HEK293T (cell line): ENCODE data around the gene BHLHE23.

Experiments
- ARNT ChIP-seq: fragments of 450-650 bp; IDR thresholded peaks from 2 replicates; pipeline ENCODE4 v1.6.1; 2017; ENCODE audit warnings: mild to moderate bottlenecking
- BHLHE40 ChIP-seq: fragments of 450-650 bp; IDR thresholded peaks from 2 replicates; pipeline ENCODE4 v1.6.1; 2016; ENCODE audit warnings: mild to moderate bottlenecking, moderate library complexity, borderline replicate concordance
- FOXA1 ChIP-seq: fragments of 450-650 bp; IDR thresholded peaks from 2 replicates; pipeline ENCODE4 v1.6.1; 2016; ENCODE audit warnings: mild to moderate bottlenecking
- FOXK2 ChIP-seq: fragments of 450-650 bp; IDR thresholded peaks from 2 replicates; pipeline ENCODE4 v1.6.1; 2016; ENCODE audit warnings: mild to moderate bottlenecking
- FOXM1 ChIP-seq: fragments of 450-650 bp; IDR thresholded peaks from 2 replicates; pipeline ENCODE4 v1.6.1; 2017; ENCODE audit warnings: mild to moderate bottlenecking, borderline replicate concordance
- NFRKB ChIP-seq: fragments of 450-650 bp; IDR thresholded peaks from 2 replicates; pipeline ENCODE4 v1.6.1; 2016; ENCODE audit warnings: mild to moderate bottlenecking, moderate library complexity
- SP1 ChIP-seq: fragments of 450-650 bp; IDR thresholded peaks from 2 replicates; pipeline ENCODE4 v1.6.1; 2017
- TARDBP ChIP-seq: fragments of 450-650 bp; IDR thresholded peaks from 2 replicates; pipeline ENCODE4 v1.6.1; 2016
- ZNF384 ChIP-seq: fragments of 450-650 bp; IDR thresholded peaks from 2 replicates; pipeline ENCODE4 v1.6.1; 2016
- TF ChIP-seq, protein P1 (sequence below): fragments of 450-650 bp; IDR thresholded peaks from 2 replicates; pipeline ENCODE4 v1.6.1; 2016

DNA sequence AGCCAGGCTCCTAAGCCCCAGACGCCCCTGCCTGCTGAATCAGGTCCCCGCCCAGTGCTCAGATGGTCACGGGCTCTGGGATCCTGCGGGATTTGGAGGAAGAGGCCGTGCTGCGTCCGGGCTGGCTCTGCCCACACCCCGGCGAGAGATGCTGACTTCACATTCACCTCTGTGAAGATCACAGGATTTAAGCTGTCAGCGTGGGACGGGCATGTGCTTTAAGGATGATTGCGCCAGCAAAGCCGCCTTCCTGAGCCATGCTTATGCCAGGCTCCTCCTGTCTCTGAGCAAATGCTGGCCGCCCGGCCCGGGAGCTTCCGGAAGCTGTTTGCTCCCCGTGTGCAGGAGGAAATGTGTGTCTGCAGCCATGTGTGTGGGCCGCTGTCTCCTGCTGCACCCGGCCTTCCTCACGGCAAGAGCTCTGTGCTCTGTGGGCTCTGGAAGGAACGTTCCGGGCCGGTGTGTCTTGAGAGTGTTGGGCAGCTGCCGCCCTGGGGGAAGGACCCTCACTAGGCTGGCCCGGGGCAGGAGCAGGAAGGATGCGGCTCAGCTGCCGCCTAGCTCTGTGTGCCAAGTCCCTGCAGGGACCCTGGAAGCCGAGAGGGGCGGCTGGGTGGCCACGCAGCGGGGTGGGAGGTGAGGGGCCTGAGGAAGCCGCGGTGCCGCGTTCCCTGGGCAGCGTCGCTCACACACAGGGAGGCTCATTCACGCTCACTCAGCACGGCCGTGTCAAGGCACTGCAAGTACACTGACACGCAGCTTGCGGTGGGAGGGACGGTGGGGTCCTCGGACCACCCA, 19.0 kb upstream of the BHLHE23 start:
- TF ChIP-seq FOXM1: no peak
- no peak for TF ChIP-seq NFRKB
- TF ChIP-seq, protein P1, sequence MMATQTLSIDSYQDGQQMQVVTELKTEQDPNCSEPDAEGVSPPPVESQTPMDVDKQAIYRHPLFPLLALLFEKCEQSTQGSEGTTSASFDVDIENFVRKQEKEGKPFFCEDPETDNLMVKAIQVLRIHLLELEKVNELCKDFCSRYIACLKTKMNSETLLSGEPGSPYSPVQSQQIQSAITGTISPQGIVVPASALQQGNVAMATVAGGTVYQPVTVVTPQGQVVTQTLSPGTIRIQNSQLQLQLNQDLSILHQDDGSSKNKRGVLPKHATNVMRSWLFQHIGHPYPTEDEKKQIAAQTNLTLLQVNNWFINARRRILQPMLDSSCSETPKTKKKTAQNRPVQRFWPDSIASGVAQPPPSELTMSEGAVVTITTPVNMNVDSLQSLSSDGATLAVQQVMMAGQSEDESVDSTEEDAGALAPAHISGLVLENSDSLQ: no peak
- TF ChIP-seq SP1: no peak
- no peak for TF ChIP-seq TARDBP
- TF ChIP-seq BHLHE40: no peak
- TF ChIP-seq ARNT: no peak
- no peak for TF ChIP-seq ZNF384
- TF ChIP-seq FOXA1: no peak
- no peak for TF ChIP-seq FOXK2
